OCI-LY7 (cell line): ENCODE data around the gene PPP1R3G. TPM values are rescaled to one million over a fixed set of nuclear protein-coding genes. Genes with fewer than 3 reads are reported as not detected.

Experiments used
- BruUV-seq: library from RNA; stranded (reverse); fragments of 400-500 nt; replicated peaks from 2 replicates; lab custom pipeline; 2021; lab: Mats Ljungman, UMichigan
- CTCF ChIA-PET: fragments of 300-600 bp; sonication (Branson Sonifier 250); formaldehyde crosslinking; loops from one replicate; lab custom pipeline; 2022; ENCODE audit warnings: antibody characterized with exemption; ENCODE audit not compliant: unreplicated experiment; lab: Charles Lee
- POLR2A ChIA-PET: fragments of 300-600 bp; sonication (Branson Sonifier 250); formaldehyde crosslinking; loops from one replicate; lab custom pipeline; 2022; ENCODE audit warnings: antibody characterized with exemption; lab: Charles Lee
- DNase-seq: peaks from one replicate; pipeline ENCODE4 v3.0.0-alpha.2; 2015; ENCODE audit warnings: low spot score
- H2AFZ ChIP-seq: fragments of 200-600 bp; sonication (generic), shearing (Covaris generic); 2 replicates; pipeline ENCODE4 v1.6.1; 2014; ENCODE audit warnings: mild to moderate bottlenecking, antibody characterized with exemption, low read length, moderate library complexity
- H3K27ac ChIP-seq: fragments of 200-600 bp; sonication (generic); 2 replicates; pipeline ENCODE4 v1.5.1; 2014; ENCODE audit warnings: mixed run types, low read depth, mild to moderate bottlenecking, moderate library complexity, low read length, inconsistent platforms; ENCODE audit not compliant: poor library complexity, severe bottlenecking
- H3K36me3 ChIP-seq: fragments of 200-600 bp; sonication (generic); 2 replicates; pipeline ENCODE4 v1.6.1; 2014; ENCODE audit warnings: mild to moderate bottlenecking, antibody characterized with exemption, low read length, moderate library complexity, mixed read lengths; ENCODE audit not compliant: insufficient read depth
- H3K4me1 ChIP-seq: fragments of 200-600 bp; sonication (generic); 2 replicates; pipeline ENCODE4 v1.5.1; 2014; ENCODE audit warnings: mild to moderate bottlenecking, low read length; ENCODE audit not compliant: insufficient read depth, poor library complexity, severe bottlenecking
- H3K4me2 ChIP-seq: fragments of 200-600 bp; sonication (generic); 2 replicates; pipeline ENCODE4 v1.6.1; 2014; ENCODE audit warnings: mild to moderate bottlenecking, low read length
- H3K4me3 ChIP-seq: fragments of 200-600 bp; sonication (generic); 2 replicates; pipeline ENCODE4 v1.5.1; 2014; ENCODE audit warnings: mild to moderate bottlenecking, low read depth, low read length; ENCODE audit not compliant: poor library complexity, severe bottlenecking
- H3K79me2 ChIP-seq: fragments of 200-600 bp; sonication (generic); 2 replicates; pipeline ENCODE4 v1.6.1; 2016; ENCODE audit warnings: low read depth, mild to moderate bottlenecking, low read length, moderate library complexity, mixed read lengths; ENCODE audit not compliant: insufficient read depth
- H3K9me2 ChIP-seq: fragments of 200-600 bp; sonication (generic); 2 replicates; pipeline ENCODE4 v1.6.1; 2016; ENCODE audit warnings: mild to moderate bottlenecking, low read length, mixed read lengths; ENCODE audit not compliant: insufficient read depth
- H3K9me3 ChIP-seq: fragments of 200-600 bp; sonication (generic); 2 replicates; pipeline ENCODE4 v1.6.1; 2014; ENCODE audit warnings: mild to moderate bottlenecking, mixed run types, low read length, mixed read lengths
- H4K20me1 ChIP-seq: fragments of 200-600 bp; sonication (generic); 2 replicates; pipeline ENCODE4 v1.6.1; 2014; ENCODE audit warnings: mild to moderate bottlenecking, antibody characterized with exemption, low read length, moderate library complexity, mixed read lengths; ENCODE audit not compliant: insufficient read depth
- EZH2phosphoT487 ChIP-seq: fragments of 200-600 bp; sonication (generic); IDR thresholded peaks from 2 replicates; pipeline ENCODE4 v1.6.1; 2018; ENCODE audit warnings: low read depth, borderline replicate concordance, mild to moderate bottlenecking, mixed run types, antibody characterized with exemption, low read length, moderate library complexity, mixed read lengths
- intact Hi-C: fragments of 100-400 bp; cut with micrococcal nuclease; formaldehyde crosslinking; loops from one replicate; pipeline ENCODE4 v1.10.0; 2022; ENCODE audit not compliant: unreplicated experiment
- total RNA-seq, 2 experiments: library from RNA; depleted of rRNA in 1 of 2; stranded (reverse); fragments of >200 nt in 1 of 2; shearing (Covaris generic) in 1 of 2; gene quantifications; 2 replicates each; pipeline ENCODE4 v1.2.3, GENCODE V29; 2014 to 2022
- TF ChIP-seq, protein P1 (sequence below): fragments of 200-600 bp; sonication (generic); conservative IDR thresholded peaks from 2 replicates; pipeline ENCODE4 v1.5.1; 2014; ENCODE audit warnings: mild to moderate bottlenecking, antibody characterized with exemption, low read length, moderate library complexity, mixed read lengths

The PPP1R3G gene
- total RNA-seq, 2 experiments from 2014 or later, result 0.10 to 0.13 TPM

GRCh38 chr6:5045416-5045815, 39.7 kb upstream of the PPP1R3G start:
- CTCF ChIA-PET, result no interaction called here
- no TSS peak for BruUV-seq

DNA sequence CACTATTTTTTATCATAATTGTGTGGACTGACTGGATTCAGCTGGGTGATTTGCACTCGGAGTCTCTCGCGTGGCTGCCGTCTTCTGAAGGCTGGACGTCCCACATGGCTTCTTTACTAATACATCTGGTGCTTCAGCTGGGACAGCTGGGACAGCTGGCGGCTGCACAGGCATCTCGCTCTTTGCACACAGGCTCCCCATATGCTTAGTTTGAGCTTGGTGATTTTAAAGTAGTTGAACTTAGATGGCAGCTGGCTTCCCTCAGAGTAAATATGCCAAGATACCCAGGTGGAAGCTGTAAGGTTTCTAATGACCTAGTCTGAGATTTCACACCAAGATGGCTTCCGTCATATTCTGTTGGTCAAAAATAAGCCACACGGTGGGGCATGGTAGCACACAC, 38.7 kb upstream of the PPP1R3G start:
- TF ChIP-seq EZH2phosphoT487, result no peak
- TF ChIP-seq, protein P1, sequence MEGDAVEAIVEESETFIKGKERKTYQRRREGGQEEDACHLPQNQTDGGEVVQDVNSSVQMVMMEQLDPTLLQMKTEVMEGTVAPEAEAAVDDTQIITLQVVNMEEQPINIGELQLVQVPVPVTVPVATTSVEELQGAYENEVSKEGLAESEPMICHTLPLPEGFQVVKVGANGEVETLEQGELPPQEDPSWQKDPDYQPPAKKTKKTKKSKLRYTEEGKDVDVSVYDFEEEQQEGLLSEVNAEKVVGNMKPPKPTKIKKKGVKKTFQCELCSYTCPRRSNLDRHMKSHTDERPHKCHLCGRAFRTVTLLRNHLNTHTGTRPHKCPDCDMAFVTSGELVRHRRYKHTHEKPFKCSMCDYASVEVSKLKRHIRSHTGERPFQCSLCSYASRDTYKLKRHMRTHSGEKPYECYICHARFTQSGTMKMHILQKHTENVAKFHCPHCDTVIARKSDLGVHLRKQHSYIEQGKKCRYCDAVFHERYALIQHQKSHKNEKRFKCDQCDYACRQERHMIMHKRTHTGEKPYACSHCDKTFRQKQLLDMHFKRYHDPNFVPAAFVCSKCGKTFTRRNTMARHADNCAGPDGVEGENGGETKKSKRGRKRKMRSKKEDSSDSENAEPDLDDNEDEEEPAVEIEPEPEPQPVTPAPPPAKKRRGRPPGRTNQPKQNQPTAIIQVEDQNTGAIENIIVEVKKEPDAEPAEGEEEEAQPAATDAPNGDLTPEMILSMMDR, result no peak
- H2AFZ ChIP-seq, result no peak overlapping the region
- H3K79me2 ChIP-seq, result no peaks in the 10 kb centered on the region
- H3K9me3 ChIP-seq, result peaks cover 9% of the 10 kb centered on the region; the same call in 1 of the 2 replicates
- no peak for DNase-seq
- BruUV-seq, result no TSS peak
- H3K9me2 ChIP-seq, result no peaks in the 10 kb centered on the region
- H3K4me3 ChIP-seq, result no peak overlapping the region
- no peak overlapping the region for H3K4me2 ChIP-seq
- no peaks in the 10 kb centered on the region for H3K4me1 ChIP-seq
- no peak overlapping the region for H3K27ac ChIP-seq
- ChIA-PET POLR2A (interaction anchor here (1.2 kb wide), 1 partner anchor 37 kb away, joined by 4 read pairs; no protein-coding TSS in a partner anchor), CTCF (no interaction called here)
- no peaks in the 10 kb centered on the region for H4K20me1 ChIP-seq
- H3K36me3 ChIP-seq, result no peaks in the 10 kb centered on the region
- intact Hi-C loops, result no loop called here

More at GRCh38 chr6:5045416-5045815, 39.7 kb upstream of the PPP1R3G start:
- no peaks in the 10 kb centered on the region; the same call in 1 of the 2 replicates for H3K9me3 ChIP-seq
- no peak overlapping the region for H3K4me2 ChIP-seq
- intact Hi-C loops, result no loop called here
- H3K27ac ChIP-seq, result no peak overlapping the region
- H2AFZ ChIP-seq, result no peak overlapping the region
- no peaks in the 10 kb centered on the region for H3K79me2 ChIP-seq
- no peaks in the 10 kb centered on the region for H4K20me1 ChIP-seq
- H3K9me2 ChIP-seq, result no peaks in the 10 kb centered on the region
- no peak for DNase-seq
- POLR2A ChIA-PET, result interaction anchor here (0.9 to 1.2 kb wide), 2 partner anchors 36 to 906 kb away, joined by 3 to 4 read pairs; no protein-coding TSS in a partner anchor
- no peaks in the 10 kb centered on the region for H3K36me3 ChIP-seq
- H3K4me1 ChIP-seq, result no peaks in the 10 kb centered on the region
- no peak overlapping the region for H3K4me3 ChIP-seq
- TF ChIP-seq, protein P1, result no peak
- TF ChIP-seq EZH2phosphoT487, result no peak

- Histone ChIP-seq H3K79me2 (no peaks in the 10 kb centered on the region), H4K20me1 (no peaks in the 10 kb centered on the region), H3K4me2 (no peak overlapping the region), H2AFZ (no peak overlapping the region), H3K9me3 (peaks cover 12% of the 10 kb centered on the region; the same call in 1 of the 2 replicates), H3K9me2 (no peaks in the 10 kb centered on the region), H3K36me3 (no peaks in the 10 kb centered on the region), H3K4me1 (no peaks in the 10 kb centered on the region), H3K4me3 (no peak overlapping the region), H3K27ac (no peak overlapping the region)
- POLR2A ChIA-PET, result no interaction called here
- no TSS peak for BruUV-seq
- intact Hi-C loops, result no loop called here
- DNase-seq, result no peak
- CTCF ChIA-PET, result no interaction called here
- TF ChIP-seq, protein P1, result no peak
- TF ChIP-seq EZH2phosphoT487, result no peak
Measured at GRCh38 chr6:5050009-5050408, 35.1 kb upstream of the PPP1R3G start.
